PC-3 (cell line): ENCODE data around the gene AEBP1. TPM values are rescaled to one million over a fixed set of nuclear protein-coding genes. Genes with fewer than 3 reads are reported as not detected.

Source experiments
- ATAC-seq: fragments of 200-7000 bp; cut with Tn5 transposase; 2 replicates; pipeline ENCODE4 v1.9.1; 2020; ENCODE audit warnings: mild to moderate bottlenecking, moderate library complexity
- BruUV-seq: library from RNA; stranded (reverse); fragments of 400-500 nt; replicated peaks from 2 replicates; lab custom pipeline; 2021; lab: Mats Ljungman, UMichigan
- CTCF ChIA-PET: fragments of 300-600 bp; sonication (Branson Sonifier 250); formaldehyde crosslinking; loops from one replicate; lab custom pipeline; 2022; ENCODE audit warnings: antibody characterized with exemption; lab: Charles Lee
- POLR2A ChIA-PET: fragments of 300-600 bp; sonication (Branson Sonifier 250); formaldehyde crosslinking; loops from one replicate; lab custom pipeline; 2022; ENCODE audit warnings: antibody characterized with exemption; ENCODE audit not compliant: unreplicated experiment; lab: Charles Lee
- DNase-seq: peaks from one replicate; pipeline ENCODE4 v3.0.0-alpha.2; 2015
- H2AFZ ChIP-seq: fragments of 300-600 bp; sonication (generic); 2 replicates; pipeline ENCODE4 v1.6.0; 2016; ENCODE audit warnings: antibody characterized with exemption, low read length
- H3F3A ChIP-seq: fragments of 300-600 bp; sonication (generic); one replicate; pipeline ENCODE4 v1.6.0; 2017; ENCODE audit warnings: antibody characterized with exemption, low read length, control low read depth, mild to moderate bottlenecking; ENCODE audit not compliant: unreplicated experiment
- H3K27ac ChIP-seq: fragments of 300-600 bp; sonication (generic); 2 replicates; pipeline ENCODE4 v1.5.1; 2016; ENCODE audit warnings: mild to moderate bottlenecking, low read length
- H3K27me3 ChIP-seq: fragments of 300-600 bp; sonication (generic); 2 replicates; pipeline ENCODE4 v1.6.1; 2016; ENCODE audit warnings: low read length, mixed read lengths
- H3K36me3 ChIP-seq: fragments of 300-600 bp; sonication (generic); 2 replicates; pipeline ENCODE4 v1.6.1; 2016; ENCODE audit warnings: low read depth, mixed run types, low read length, mixed read lengths
- H3K4me1 ChIP-seq: fragments of 300-600 bp; sonication (generic); 2 replicates; pipeline ENCODE4 v1.5.1; 2016; ENCODE audit warnings: low read length; ENCODE audit not compliant: insufficient read depth
- H3K4me2 ChIP-seq: fragments of 300-600 bp; sonication (generic); 2 replicates; pipeline ENCODE4 v1.6.0; 2016; ENCODE audit warnings: low read length
- H3K4me3 ChIP-seq: fragments of 300-600 bp; sonication (generic); 2 replicates; pipeline ENCODE4 v1.5.1; 2016; ENCODE audit warnings: mild to moderate bottlenecking, low read length, mixed read lengths
- H3K79me2 ChIP-seq: fragments of 300-600 bp; sonication (generic); 2 replicates; pipeline ENCODE4 v1.6.1; 2017; ENCODE audit warnings: low read length, mixed read lengths
- H3K9ac ChIP-seq: fragments of 300-600 bp; sonication (generic); 2 replicates; pipeline ENCODE4 v1.6.0; 2016; ENCODE audit warnings: mild to moderate bottlenecking, low read length
- H3K9me2 ChIP-seq: fragments of 300-600 bp; sonication (generic); replicated peaks from 2 replicates; pipeline ENCODE4 v1.6.1; 2016; ENCODE audit warnings: mixed run types, low read length, mixed read lengths
- H3K9me3 ChIP-seq: fragments of 300-600 bp; sonication (generic); 2 replicates; pipeline ENCODE4 v1.6.1; 2016; ENCODE audit warnings: low read length, mixed read lengths
- H4K20me1 ChIP-seq: fragments of 300-600 bp; sonication (generic); 2 replicates; pipeline ENCODE4 v1.6.1; 2016; ENCODE audit warnings: low read length, mixed read lengths
- EZH2 ChIP-seq: fragments of 300-600 bp; sonication (generic); IDR thresholded peaks from one replicate; pipeline ENCODE4 v1.6.1; 2017; ENCODE audit warnings: antibody characterized with exemption, mild to moderate bottlenecking, low read length; ENCODE audit not compliant: unreplicated experiment
- EZH2phosphoT487 ChIP-seq: fragments of 300-600 bp; sonication (generic); IDR thresholded peaks from 2 replicates; pipeline ENCODE4 v1.6.1; 2018; ENCODE audit warnings: mild to moderate bottlenecking, antibody characterized with exemption, low read length, borderline replicate concordance
- intact Hi-C: fragments of 100-400 bp; cut with micrococcal nuclease; formaldehyde crosslinking; loops from 2 replicates; pipeline ENCODE4 v1.9.0; 2023
- total RNA-seq: library from RNA; depleted of rRNA; stranded (reverse); fragments of >200 nt; gene quantifications from 2 replicates; pipeline ENCODE4 v1.2.3, GENCODE V29; 2014
- TF ChIP-seq, protein P1 (sequence below): fragments of 300-600 bp; sonication (generic); conservative IDR thresholded peaks from 2 replicates; pipeline ENCODE4 v1.5.1; 2017; ENCODE audit warnings: antibody characterized with exemption, low read depth, mild to moderate bottlenecking, low read length

The AEBP1 gene
- total RNA-seq, 1 experiment from 2014 or later, result not detected

DNA sequence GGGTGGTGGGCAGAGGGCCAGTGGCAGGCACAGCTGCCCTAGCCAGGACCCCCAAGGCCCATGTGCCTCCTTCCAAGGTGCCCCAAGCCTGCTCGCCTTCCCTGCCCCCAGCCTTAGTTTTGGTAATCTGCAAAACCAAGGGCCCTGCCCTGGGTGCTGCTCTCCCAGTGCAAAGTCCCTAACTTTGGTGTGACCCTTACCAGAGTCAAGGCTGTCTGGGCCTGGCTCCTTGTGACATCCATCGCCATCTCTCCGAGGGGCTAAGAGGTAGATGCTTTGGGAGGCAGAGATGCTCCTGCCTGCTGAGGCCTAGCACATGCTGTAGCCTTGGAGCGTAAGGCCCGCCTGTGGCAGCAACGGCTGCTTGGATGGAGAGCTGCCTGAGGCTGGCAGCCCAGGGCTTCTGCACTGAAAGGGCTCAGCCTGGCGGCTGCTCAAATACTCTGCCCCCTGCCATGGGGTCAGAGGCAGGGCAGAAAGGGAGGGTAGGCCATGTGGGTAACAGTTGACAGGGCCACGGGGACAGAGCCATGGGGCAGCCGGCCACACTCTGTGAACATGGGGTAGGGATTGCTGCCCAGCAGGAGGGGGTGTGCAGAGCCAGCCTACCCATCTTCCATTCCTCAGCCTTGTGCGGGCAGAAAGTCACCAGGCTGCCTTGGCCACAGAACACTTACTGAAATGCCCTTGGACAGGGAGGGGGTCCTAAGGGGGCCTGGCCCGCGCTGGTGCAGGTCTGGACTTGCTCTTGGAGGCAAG is 54.9 kb downstream of the AEBP1 start:
- TF ChIP-seq EZH2phosphoT487 (no peak), EZH2 (no peak)
- TF ChIP-seq, protein P1, sequence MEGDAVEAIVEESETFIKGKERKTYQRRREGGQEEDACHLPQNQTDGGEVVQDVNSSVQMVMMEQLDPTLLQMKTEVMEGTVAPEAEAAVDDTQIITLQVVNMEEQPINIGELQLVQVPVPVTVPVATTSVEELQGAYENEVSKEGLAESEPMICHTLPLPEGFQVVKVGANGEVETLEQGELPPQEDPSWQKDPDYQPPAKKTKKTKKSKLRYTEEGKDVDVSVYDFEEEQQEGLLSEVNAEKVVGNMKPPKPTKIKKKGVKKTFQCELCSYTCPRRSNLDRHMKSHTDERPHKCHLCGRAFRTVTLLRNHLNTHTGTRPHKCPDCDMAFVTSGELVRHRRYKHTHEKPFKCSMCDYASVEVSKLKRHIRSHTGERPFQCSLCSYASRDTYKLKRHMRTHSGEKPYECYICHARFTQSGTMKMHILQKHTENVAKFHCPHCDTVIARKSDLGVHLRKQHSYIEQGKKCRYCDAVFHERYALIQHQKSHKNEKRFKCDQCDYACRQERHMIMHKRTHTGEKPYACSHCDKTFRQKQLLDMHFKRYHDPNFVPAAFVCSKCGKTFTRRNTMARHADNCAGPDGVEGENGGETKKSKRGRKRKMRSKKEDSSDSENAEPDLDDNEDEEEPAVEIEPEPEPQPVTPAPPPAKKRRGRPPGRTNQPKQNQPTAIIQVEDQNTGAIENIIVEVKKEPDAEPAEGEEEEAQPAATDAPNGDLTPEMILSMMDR, result no peak
- CTCF ChIA-PET, result no interaction called here
- Histone ChIP-seq H3K9me3 (no peaks in the 10 kb centered on the region), H3K4me3 (no peak overlapping the region), H3K36me3 (no peaks in the 10 kb centered on the region), H3K9ac (no peak overlapping the region), H3K27me3 (no peaks in the 10 kb centered on the region), H4K20me1 (no peaks in the 10 kb centered on the region), H2AFZ (no peak overlapping the region), H3K9me2 (no peaks in the 10 kb centered on the region), H3K79me2 (no peaks in the 10 kb centered on the region), H3K27ac (no peak overlapping the region), H3K4me2 (no peak overlapping the region), H3K4me1 (peaks cover 12% of the 10 kb centered on the region; the same call in 1 of the 2 replicates), H3F3A (no peaks in the 10 kb centered on the region)
- BruUV-seq, result no TSS peak
- ATAC-seq (no peak), DNase-seq (no peak)
- intact Hi-C loops, result no loop called here
- POLR2A ChIA-PET, result no interaction called here

DNA sequence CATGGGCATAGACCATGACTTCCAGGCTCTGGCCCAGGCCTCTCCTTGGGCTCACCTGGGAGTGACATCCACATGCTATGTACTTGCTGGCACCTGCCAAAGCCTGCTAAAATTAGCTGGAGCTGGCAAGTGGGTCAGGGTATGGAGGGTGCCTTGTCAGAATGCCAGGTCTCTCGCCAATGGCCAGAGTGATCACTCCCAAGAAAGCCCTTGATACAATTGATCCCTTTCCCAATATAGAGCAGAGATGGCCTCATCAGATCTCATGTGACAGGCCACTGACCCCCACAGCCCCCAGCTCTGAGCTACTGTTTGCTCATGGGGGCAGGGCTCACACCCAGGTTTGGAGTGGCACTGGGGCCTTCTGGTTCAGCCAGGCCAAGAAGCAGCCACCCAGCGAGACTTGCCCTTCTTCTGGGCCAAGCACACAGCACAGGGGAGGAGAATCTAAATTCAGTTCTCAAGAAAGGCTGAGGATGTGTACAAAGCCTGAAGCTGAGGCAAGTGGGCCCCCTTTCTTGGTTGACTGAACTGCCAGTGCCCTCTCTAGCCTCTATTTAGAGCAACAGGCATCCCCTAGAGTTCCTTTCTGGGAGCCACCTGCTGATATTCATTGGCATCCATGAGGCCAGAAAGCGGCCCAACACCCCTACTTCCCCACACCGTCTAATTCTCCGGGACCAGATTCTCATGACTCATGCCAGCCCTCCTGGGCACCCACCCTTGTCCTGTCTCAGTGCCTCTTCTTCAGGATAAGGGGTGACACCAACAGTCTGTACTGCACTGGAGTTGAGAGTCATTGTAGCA is 55.9 kb downstream of the AEBP1 start:
- Histone ChIP-seq H3K4me2 (no peak overlapping the region), H3K27me3 (no peaks in the 10 kb centered on the region), H3K4me3 (no peak overlapping the region), H3K9me2 (no peaks in the 10 kb centered on the region), H3K4me1 (peaks cover 12% of the 10 kb centered on the region; the same call in 1 of the 2 replicates), H3K79me2 (no peaks in the 10 kb centered on the region), H3K9me3 (no peaks in the 10 kb centered on the region), H3K9ac (no peak overlapping the region), H3K27ac (no peak overlapping the region), H3K36me3 (no peaks in the 10 kb centered on the region), H2AFZ (no peak overlapping the region), H4K20me1 (no peaks in the 10 kb centered on the region), H3F3A (no peaks in the 10 kb centered on the region)
- no peak for DNase-seq
- ATAC-seq, result no peak
- intact Hi-C loops, result no loop called here
- TF ChIP-seq, protein P1, result no peak
- no peak for TF ChIP-seq EZH2phosphoT487
- TF ChIP-seq EZH2, result no peak
- CTCF ChIA-PET, result no interaction called here
- POLR2A ChIA-PET, result no interaction called here
- no TSS peak for BruUV-seq
